ENCODE results near the gene ARHGEF16. TPM values are rescaled to one million over a fixed set of nuclear protein-coding genes. Genes with fewer than 3 reads are reported as not detected.

ARHGEF16 gene
- total RNA-seq, 2 experiments from 2014 or later: 0.11 to 0.22 TPM

DNA sequence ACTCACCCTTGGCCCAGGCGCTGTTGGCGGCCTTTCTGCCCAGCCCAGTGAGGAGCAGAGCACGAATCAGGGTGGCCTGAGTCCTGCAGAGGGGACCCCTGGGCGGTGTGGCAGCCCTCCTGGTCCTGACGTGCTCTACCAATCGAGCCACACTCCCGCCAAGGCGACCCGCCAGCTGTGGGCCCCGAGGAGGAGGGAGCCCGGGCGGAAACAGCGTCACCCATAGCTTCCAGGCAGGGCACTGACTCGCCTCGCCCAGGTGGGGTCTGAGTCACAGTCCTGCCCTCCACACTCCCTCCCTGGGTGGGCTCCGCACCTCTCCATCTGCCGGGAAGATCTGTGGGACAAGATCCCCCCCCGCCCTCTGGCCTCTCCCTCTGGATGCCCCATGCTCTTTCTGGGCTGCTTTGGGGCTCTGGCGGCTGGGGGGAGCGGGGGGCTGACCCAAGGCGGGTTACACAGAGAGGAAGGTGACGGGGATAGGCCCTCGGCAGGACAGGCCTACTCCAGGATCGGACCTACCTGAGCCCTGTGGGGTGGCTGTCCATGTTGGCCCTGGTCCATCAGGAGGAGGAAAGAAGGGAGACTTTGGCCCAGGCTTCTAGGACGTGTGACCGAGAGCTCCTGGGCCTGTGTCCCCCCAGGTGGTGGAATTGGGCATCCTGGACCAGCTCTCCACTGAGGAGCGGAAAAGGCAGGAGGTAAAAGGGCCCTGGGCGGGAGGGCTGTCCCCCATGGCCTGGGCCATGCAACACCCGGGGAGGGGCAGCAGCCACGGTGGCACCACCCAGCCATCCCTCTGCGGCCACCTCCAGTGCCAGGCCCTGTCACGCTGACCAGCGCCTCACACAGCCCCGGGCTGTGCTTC is 14.0 kb downstream of the ARHGEF16 start:
- H3K27me3 ChIP-seq (ENCODE audit: control insufficient read depth in 1 of 2, insufficient read depth in 2 of 2, low read length in 2 of 2): no peaks in the 10 kb centered on the region
- TF ChIP-seq, protein P1, sequence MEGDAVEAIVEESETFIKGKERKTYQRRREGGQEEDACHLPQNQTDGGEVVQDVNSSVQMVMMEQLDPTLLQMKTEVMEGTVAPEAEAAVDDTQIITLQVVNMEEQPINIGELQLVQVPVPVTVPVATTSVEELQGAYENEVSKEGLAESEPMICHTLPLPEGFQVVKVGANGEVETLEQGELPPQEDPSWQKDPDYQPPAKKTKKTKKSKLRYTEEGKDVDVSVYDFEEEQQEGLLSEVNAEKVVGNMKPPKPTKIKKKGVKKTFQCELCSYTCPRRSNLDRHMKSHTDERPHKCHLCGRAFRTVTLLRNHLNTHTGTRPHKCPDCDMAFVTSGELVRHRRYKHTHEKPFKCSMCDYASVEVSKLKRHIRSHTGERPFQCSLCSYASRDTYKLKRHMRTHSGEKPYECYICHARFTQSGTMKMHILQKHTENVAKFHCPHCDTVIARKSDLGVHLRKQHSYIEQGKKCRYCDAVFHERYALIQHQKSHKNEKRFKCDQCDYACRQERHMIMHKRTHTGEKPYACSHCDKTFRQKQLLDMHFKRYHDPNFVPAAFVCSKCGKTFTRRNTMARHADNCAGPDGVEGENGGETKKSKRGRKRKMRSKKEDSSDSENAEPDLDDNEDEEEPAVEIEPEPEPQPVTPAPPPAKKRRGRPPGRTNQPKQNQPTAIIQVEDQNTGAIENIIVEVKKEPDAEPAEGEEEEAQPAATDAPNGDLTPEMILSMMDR (IDR thresholded peaks at IDR 0.05): no peak
- Mint-ChIP-seq H3K9me3 (no peaks in the 10 kb centered on the region), H3K4me1 (ENCODE audit: low read depth) (no peaks in the 10 kb centered on the region), H3K4me3 (no peak overlapping the region), H3K27me3 (no peaks in the 10 kb centered on the region), H3K36me3 (ENCODE audit: low read depth) (no peaks in the 10 kb centered on the region), H3K27ac (no peak overlapping the region)
- intact Hi-C loops (cut with DNase I, micrococcal nuclease): no loop called here
- POLR2A ChIA-PET: no interaction called here
- no peaks in the 10 kb centered on the region for H3K4me1 ChIP-seq (ENCODE audit: insufficient read depth, low read length)
- DNase-seq: peak in 1 of 14 experiments; percentile 2
- H3K36me3 ChIP-seq (ENCODE audit: insufficient read depth, low read length): no peaks in the 10 kb centered on the region
- no peak overlapping the region for H3K4me3 ChIP-seq (ENCODE audit: low read length)
- H3K27ac ChIP-seq (ENCODE audit: low read depth in 1 of 2, low read length in 2 of 2): no peak overlapping the region
- no peak for ATAC-seq (ENCODE audit: poor library complexity)
- H3K9me3 ChIP-seq (ENCODE audit: control insufficient read depth in 1 of 2, insufficient read depth in 1 of 2, low read length in 2 of 2): peaks cover 0 to 5% of the 10 kb centered on the region in 2 experiments
- CTCF ChIA-PET: no interaction called here

DNA sequence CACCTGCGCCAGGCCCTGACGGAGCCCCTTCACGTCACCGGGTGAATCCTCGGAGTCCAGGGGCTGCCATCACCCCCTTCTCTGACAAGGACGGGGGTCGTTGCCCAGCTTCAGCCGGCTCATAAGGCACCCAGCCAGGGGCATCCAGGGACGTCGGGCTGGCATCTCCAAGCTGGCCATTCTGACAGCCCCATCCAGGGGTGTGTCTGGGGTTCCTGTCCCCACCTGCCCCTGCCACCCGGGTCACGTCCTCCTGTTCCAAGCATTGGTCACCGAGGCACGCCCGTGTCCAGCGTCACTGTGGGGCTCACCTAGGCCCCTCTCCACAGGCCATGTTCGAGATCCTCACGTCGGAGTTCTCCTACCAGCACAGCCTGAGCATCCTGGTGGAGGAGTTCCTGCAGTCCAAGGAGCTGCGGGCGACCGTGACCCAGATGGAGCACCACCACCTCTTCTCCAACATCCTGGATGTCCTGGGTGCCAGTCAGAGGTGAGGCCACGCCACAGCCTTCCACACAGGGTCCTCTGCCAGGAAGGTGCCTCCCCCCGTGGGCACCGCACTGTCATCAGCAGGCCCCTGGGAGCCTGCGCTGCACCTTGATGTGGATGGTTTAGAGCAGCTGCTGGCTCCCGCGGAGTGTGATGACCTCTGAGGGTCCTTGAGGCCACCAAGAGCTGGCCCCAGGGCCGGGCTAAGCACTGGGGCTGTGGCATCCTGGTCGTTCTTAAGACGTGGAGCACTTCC is 14.8 kb downstream of the ARHGEF16 start:
- no peaks in the 10 kb centered on the region for H3K9me3 Mint-ChIP-seq
- DNase-seq: peak in 1 of 14 experiments; percentile 2
- TF ChIP-seq, protein P1 (IDR thresholded peaks at IDR 0.05): no peak
- Histone ChIP-seq H3K36me3 (ENCODE audit: insufficient read depth, low read length) (no peaks in the 10 kb centered on the region), H3K27ac (ENCODE audit: low read depth in 1 of 2, low read length in 2 of 2) (no peak overlapping the region), H3K9me3 (ENCODE audit: control insufficient read depth in 1 of 2, insufficient read depth in 1 of 2, low read length in 2 of 2) (peaks cover 0 to 5% of the 10 kb centered on the region in 2 experiments), H3K4me1 (ENCODE audit: insufficient read depth, low read length) (no peaks in the 10 kb centered on the region), H3K27me3 (ENCODE audit: control insufficient read depth in 1 of 2, insufficient read depth in 2 of 2, low read length in 2 of 2) (no peaks in the 10 kb centered on the region), H3K4me3 (ENCODE audit: low read length) (no peak overlapping the region)
- POLR2A ChIA-PET: no interaction called here
- H3K27ac Mint-ChIP-seq: no peak overlapping the region
- no peak overlapping the region for H3K4me3 Mint-ChIP-seq
- ATAC-seq (ENCODE audit: poor library complexity): no peak
- H3K36me3 Mint-ChIP-seq (ENCODE audit: low read depth): no peaks in the 10 kb centered on the region
- intact Hi-C loops (cut with DNase I, micrococcal nuclease): no loop called here
- no peaks in the 10 kb centered on the region for H3K4me1 Mint-ChIP-seq (ENCODE audit: low read depth)
- H3K27me3 Mint-ChIP-seq: peaks cover 4% of the 10 kb centered on the region
- CTCF ChIA-PET: no interaction called here

DNA sequence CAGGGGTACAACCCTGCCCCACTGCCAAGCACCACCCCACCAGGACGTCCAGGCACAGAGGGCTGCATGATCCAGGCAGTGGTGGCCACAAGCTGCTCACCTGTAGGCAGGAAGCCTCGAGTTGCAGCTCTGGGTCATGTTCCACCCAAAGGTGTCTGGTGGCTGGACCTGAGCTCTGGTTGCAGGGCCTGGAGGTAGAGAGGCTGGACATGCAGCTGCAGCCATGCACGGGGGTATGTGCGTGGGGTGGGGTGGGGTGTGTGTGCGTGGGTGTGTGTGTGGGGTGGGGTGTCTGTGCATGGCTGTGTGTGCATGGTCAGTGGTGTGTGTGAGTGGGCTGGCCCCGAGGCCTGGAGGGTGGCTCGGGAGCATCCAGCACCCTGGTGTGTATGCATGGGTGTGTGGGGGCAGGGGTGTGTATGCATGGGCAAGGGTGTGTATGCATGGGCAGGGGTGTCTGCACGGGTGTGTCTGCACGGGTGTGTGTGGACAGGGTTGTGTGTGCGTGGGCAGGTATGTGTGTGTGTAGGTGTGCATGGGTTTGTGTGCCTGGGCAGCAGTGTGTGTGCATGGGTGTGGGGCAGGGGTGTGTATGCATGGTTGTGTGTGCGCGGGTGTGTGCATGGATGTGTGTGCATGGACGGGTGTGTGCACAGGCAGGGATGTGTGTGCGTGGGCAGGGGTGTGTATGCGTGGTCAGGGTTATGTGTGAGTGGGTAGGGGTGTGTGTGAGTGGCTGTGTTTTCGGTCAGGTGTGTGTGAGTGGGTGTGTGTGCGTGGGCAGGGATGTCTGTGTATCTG is 15.6 kb downstream of the ARHGEF16 start:
- H3K4me1 ChIP-seq (ENCODE audit: insufficient read depth, low read length): no peaks in the 10 kb centered on the region
- H3K4me3 ChIP-seq (ENCODE audit: low read length): no peak overlapping the region
- no peak for ATAC-seq (ENCODE audit: poor library complexity)
- Mint-ChIP-seq H3K36me3 (ENCODE audit: low read depth) (no peaks in the 10 kb centered on the region), H3K27ac (no peak overlapping the region), H3K4me1 (ENCODE audit: low read depth) (no peaks in the 10 kb centered on the region), H3K27me3 (peaks cover 4% of the 10 kb centered on the region), H3K9me3 (no peaks in the 10 kb centered on the region), H3K4me3 (no peak overlapping the region)
- no peaks in the 10 kb centered on the region for H3K36me3 ChIP-seq (ENCODE audit: insufficient read depth, low read length)
- no peaks in the 10 kb centered on the region for H3K27me3 ChIP-seq (ENCODE audit: control insufficient read depth in 1 of 2, insufficient read depth in 2 of 2, low read length in 2 of 2)
- POLR2A ChIA-PET: no interaction called here
- CTCF ChIA-PET: no interaction called here
- H3K9me3 ChIP-seq (ENCODE audit: control insufficient read depth in 1 of 2, insufficient read depth in 1 of 2, low read length in 2 of 2): peaks cover 0 to 5% of the 10 kb centered on the region in 2 experiments
- peak in 2 of 14 experiments; percentile 1 to 3 for DNase-seq
- intact Hi-C loops (cut with DNase I, micrococcal nuclease): no loop called here
- TF ChIP-seq, protein P1 (IDR thresholded peaks at IDR 0.05): no peak
- no peak overlapping the region for H3K27ac ChIP-seq (ENCODE audit: low read depth in 1 of 2, low read length in 2 of 2)

Data from CD4-positive, alpha-beta T cell (primary cell).